Measurements from ENCODE around the gene ACACA.

Gene ACACA

GRCh38 chr17:37131669-37132611 is 274.7 kb downstream of the ACACA start:
- no peak for DNase-seq (ENCODE audit: low spot score)

- no peak for DNase-seq (ENCODE audit: low spot score)
Observed at GRCh38 chr17:37130984-37131446, 275.6 kb downstream of the ACACA start.

GRCh38 chr17:37124821-37125173 is 281.8 kb downstream of the ACACA start:
- DNase-seq (ENCODE audit: low spot score): no peak

DNA sequence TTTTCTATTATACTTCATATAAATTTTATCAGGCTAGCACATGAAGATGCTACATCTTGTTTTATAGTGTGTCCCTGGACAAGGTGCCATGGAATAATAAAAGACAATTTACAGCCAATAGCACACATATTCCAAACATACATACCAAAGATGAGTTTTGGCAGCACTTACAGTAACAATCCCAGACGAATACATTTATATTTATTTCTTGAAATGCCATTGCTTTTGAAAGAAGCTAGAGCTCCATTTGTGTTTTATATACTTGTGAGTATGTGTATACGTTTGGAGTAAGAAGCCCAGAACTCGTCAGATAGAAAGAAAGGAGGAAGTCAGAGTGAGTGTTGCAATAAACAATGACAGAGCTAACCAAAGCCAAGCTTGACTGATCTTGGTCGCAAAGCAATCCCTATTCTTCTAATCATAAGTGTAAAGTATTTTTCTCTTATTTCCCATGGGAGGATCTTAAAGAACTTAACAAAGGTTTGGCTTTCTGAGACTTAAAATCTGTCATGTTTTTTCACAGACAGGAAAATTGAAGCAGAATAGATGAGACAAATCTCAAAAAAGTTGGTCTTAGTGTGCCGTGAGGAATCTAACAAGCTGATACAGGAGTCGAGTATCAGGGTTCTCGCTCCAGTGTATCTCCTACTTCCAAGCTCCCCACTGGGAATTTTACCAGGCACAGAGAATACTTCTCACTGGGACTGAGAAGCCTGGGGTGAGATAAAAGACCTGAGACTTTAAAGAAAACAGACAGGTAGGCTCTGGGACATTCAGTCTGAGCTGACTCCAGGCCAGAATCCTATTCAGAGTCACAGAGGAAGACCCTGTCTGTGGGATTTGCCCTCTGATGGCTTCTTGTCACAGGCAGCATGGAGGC is 282.5 kb downstream of the ACACA start:
- DNase-seq (ENCODE audit: low spot score): no peak

- no peak for DNase-seq (ENCODE audit: low spot score)
Observed at GRCh38 chr17:37123386-37123785, 283.2 kb downstream of the ACACA start.

DNA sequence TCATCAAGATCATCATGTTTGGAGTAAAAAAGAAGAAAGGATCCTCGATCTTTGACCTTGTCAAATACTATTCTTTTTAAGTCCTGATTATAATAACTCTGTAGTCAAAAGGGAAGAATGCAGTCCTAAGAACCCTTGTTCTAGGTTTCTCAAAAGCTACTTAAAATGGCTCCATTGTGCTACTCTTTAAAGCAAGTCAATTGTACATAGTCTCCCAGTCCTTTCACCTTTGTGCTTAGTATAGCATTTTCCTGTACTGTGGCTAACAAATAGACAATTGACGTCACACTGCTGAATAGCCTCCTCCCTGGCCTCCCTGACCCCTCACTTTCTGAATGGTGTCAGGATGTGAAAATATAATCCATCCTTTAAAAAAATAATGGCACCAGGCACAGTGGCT is 285.0 kb downstream of the ACACA start:
- no peak for DNase-seq (ENCODE audit: low spot score)

GRCh38 chr17:37118366-37119137 is 288.1 kb downstream of the ACACA start:
- no peak for DNase-seq (ENCODE audit: low spot score)

DNA sequence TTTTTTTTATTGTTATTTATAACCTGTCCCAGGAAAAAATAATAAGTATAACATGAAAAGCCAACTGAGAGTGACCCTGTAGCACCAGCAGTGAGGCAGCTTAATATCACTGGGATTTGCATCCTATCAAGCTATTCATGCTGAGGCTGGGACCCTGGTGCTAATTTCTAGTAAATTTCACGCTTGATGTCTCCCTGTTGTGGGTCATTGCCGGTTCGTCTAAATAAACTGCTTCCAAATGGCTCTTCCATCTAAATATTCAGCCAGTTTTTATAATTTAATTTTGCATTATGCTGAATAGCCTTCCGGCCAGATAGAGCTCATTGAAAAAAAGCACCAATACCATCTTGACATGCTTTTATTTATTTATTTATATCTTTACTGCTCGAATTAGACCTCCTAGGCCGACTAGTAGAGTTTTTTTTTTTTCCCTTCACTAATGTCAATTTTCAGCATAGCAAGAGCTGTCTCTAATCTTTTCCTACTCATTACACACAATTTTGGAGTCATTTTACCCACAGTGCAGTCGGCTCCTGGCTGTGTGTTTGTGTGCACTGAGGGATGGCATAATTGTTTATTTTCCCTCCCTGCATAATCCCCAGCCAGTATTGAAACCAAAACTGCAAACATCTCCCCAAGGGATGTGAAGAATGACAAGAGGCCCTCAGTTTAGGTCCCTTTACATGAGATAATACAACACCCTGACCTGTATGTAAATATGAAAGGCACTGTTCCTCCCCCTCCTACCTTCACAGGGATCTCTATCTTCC is 289.1 kb downstream of the ACACA start:
- DNase-seq (ENCODE audit: low spot score): no peak

DNA sequence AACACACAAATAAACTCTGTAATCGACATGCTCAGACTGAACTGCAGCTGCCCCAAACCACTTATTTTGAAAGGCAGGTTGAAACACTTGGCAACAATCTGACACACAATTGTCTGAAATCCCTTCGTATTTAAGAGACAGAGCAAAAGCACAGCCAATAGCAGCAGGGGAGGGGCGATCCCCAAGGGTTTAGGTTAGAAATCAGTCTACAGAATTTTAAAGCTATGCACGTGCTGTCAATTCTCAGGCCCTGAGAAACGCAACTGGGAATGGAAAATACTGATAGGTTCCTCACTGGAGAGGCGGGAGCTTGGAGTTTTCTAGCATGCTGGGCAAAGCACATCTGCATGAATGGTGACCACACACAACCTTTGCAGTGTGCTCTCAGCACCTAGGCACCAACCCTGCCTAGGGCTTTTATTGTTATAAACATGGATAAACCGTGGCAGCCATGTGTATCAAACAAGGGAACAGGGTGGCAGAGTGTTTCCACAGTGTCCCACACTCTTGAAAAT is 289.9 kb downstream of the ACACA start:
- no peak for DNase-seq (ENCODE audit: low spot score)

- no peak for DNase-seq (ENCODE audit: low spot score)
Observed at GRCh38 chr17:37111329-37111728, 295.3 kb downstream of the ACACA start.

DNA sequence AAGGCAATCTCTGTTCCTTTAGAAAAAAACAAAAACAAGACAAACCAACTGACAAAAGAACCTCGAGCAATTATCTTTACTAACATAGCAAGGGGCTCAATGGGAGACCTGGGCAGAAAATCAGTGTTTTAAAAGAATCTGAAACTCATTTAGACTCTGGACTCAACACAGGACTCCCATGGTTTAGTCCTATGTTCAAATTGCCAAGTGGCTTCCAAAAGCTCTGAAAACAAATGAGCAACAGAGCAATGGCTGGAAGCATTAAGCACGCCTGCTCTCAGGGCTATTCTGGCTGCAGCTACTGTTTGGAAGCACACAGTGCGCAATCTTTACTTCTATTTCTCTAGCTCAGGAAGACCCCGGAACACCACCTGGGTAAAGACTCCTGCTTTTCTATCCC is 295.9 kb downstream of the ACACA start:
- DNase-seq (ENCODE audit: low spot score): no peak

- DNase-seq (ENCODE audit: low spot score): no peak
Observed at GRCh38 chr17:37109731-37110710, 296.6 kb downstream of the ACACA start.

DNA sequence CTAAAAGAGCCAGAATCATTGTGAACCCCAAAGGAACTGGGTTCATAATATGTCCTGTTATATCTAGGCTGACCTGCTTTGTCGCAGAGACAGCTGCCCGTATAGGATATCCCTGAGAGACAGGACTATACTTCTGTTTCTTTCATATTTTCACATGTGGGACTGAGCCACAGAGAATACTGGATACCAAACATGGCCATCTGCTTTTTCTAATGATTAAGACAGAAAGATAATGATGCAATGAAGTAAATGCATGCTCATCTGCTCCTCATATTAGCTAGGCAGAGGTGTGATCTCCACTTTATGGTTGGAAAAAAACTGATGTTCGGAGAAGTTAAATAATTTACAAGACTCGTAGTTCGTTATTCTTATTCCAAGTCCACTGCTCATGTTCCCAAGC is 297.5 kb downstream of the ACACA start:
- DNase-seq (ENCODE audit: low spot score): no peak

DNA sequence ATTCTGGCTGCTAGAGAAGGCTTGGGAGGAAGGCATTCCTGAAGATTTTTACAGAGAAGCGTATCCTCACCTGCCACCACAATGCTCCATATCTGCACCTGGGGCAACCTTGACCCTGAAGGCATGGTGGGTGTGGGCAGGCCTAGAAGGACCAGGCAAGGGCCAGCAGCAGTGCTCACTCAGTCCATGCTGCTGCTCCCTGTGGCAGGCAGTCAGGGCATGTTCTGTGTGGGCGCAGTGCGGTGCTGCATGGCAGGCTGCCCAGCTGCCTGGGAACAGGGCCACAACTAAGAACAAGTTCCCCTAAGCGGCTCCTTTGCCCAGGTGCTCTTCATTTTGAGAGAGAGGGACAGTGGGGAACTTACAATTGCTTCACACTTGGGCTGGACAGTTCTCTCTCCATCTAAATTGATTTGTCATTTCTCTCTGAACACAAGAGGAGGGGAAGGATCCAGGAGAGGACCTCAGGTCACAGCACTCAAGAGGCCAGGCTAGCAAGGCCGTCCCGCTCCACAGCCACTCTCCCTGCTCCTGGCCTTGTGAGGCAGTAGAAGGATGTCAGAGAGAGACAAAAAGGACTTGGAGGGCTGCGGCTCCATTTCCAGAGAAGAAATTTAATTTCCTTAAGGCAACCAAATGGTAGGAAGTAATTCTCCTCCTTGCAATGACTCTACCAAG is 299.1 kb downstream of the ACACA start:
- no peak for DNase-seq (ENCODE audit: low spot score)

DNA sequence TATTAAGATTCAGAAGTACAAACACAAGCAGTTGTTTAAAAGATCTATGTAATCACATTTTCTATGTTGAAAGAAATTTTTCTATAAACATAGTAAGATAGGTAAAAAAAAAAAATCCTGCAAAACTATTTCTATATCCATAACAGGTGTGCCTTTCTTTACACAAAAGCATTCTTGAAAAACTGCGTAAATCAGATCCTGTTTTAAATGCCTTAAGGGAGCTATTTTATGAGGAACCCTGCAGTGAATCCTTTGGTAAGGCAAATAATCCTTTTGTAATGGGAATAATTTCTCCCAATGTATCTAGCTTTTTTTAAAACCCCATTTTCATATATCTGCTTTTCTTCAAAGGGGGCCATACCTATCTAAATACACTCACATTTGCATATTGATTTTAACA is 300.6 kb downstream of the ACACA start:
- DNase-seq (ENCODE audit: low spot score): no peak

DNA sequence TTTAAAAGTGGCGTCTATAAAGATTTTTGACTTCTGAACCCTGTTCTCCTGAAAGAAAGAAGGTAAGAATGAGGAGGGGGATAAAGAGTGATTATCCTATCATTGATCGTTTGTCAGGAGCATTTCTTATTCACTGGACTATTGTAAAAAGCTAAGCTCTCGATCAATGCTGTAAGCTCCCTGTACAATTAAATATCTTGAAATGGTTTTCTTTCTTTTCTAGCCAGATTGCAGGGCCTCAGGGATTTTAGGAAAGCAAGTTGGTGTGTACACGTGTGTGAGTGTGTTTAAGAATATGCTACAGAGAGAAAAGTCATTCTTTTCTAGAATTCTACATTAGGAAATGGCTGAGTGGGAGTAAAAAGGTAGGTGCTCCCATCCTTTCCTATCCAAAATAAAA is 303.4 kb downstream of the ACACA start:
- no peak for DNase-seq (ENCODE audit: low spot score)

DNA sequence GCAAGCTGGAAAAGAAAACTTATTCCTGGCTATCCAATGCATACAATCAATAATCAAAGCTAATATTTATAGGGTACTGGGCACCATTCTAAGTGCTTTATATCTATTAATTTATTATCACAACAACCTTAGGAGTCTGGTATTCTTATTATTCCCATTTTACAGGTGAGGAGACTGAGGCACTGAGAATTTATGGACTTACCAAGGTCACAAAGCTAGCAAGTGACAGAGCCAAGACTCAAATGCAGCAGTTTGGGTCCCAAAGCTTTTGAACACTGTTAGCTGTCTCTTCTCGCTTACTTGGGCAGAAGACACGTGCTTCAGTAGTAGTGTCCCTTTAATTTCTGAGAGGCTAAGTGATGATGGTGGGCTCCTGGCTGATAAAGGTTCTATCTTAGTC is 305.3 kb downstream of the ACACA start:
- no peak for DNase-seq (ENCODE audit: low spot score)

DNA sequence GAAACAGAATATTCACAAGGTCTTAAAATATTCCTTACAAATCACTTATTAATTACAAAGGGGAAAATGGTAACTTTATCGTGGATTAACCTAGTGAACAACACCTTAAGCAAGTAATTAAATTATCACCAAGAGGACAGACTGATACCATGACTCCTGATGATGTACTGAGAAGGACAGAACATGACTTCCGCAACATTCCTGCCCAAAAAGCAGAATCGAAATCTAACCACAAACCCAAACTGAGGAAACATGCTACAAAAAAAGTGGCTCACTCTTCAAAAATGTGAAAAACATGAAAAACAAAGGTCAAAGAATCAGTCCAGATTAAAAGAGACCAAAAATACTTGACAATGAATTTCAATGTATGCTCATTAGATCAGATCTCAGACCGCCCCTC is 306.4 kb downstream of the ACACA start:
- DNase-seq (ENCODE audit: low spot score): no peak

DNA sequence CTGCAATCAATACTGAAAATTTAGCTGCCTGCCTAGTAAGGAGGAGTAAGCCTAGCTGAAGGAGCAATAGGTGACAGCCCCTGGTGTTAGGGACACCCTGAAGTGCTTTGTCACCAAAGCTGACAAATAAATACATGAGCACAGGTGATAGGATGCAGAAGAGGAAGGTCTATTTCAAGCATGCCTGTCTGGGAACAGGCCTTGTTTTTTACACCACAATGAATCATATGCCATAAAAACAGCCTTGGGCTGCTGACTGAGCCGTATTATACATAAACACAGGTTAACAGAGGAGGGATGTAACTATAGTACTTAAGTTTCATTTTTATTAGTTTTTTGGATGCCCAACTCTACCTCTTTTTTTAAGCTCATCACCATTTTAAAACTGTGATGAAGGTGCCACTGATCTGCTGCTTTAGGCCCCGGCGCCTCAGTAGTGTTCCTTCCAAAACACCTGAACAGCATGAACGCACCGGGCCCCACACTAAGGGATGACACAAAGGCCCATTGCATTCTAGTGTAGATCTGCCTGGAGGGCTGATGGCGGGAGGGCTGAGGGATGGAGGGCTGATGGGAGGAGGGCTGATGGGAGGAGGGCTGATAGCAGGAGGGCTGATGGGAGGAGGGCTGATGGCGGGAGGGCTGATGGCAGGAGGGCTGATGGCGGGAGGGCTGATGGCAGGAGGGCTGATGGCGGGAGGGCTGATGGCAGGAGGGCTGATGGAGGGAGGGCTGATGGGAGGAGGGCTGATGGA is 307.5 kb downstream of the ACACA start:
- DNase-seq (ENCODE audit: low spot score): no peak

All from D341Med (cell line).